HEK293 (cell line): Measurements from ENCODE around the gene FRY.

ENCODE experiments used
- HOXA7 ChIP-seq: sonication (generic); formaldehyde crosslinking; IDR thresholded peaks from 2 replicates; pipeline ENCODE4 v1.8.1; 2022; ENCODE audit warnings: missing genetic modification reagents, borderline replicate concordance
- IKZF3 ChIP-seq: fragments of 450-650 bp; IDR thresholded peaks from 2 replicates; pipeline ENCODE4 v1.5.0; 2018; ENCODE audit warnings: missing biosample characterization, mild to moderate bottlenecking, missing genetic modification characterization, moderate library complexity
- ZNF146 ChIP-seq: fragments of 450-650 bp; formaldehyde crosslinking; IDR thresholded peaks from 2 replicates; pipeline ENCODE4 v1.5.1; 2016; ENCODE audit warnings: missing biosample characterization, missing genetic modification characterization
- ZNF335 ChIP-seq: fragments of 450-650 bp; formaldehyde crosslinking; conservative IDR thresholded peaks from 2 replicates; pipeline ENCODE4 v1.5.1; 2016; ENCODE audit warnings: missing biosample characterization, missing genetic modification characterization
- ZNF664 ChIP-seq: fragments of 450-650 bp; formaldehyde crosslinking; IDR thresholded peaks from 2 replicates; pipeline ENCODE4 v1.5.1; 2016; ENCODE audit warnings: missing biosample characterization, missing genetic modification characterization
- TF ChIP-seq, protein P1 (sequence below): fragments of 450-650 bp; formaldehyde crosslinking; IDR thresholded peaks from 2 replicates; pipeline ENCODE4 v1.5.1; 2016; ENCODE audit warnings: missing biosample characterization, missing genetic modification characterization, low read depth
- TF ChIP-seq, protein P2 (sequence below): fragments of 450-650 bp; formaldehyde crosslinking; IDR thresholded peaks from 2 replicates; pipeline ENCODE4 v1.5.1; 2016; ENCODE audit warnings: missing biosample characterization, missing genetic modification characterization
- TF ChIP-seq, protein P3 (sequence below): fragments of 450-650 bp; formaldehyde crosslinking; IDR thresholded peaks from 2 replicates; pipeline ENCODE4 v1.5.1; 2016; ENCODE audit warnings: missing biosample characterization, missing genetic modification characterization
- TF ChIP-seq, protein P4 (sequence below): fragments of 450-650 bp; formaldehyde crosslinking; optimal IDR thresholded peaks from 2 replicates; pipeline ENCODE3; 2016; ENCODE audit warnings: missing biosample characterization, mild to moderate bottlenecking, missing genetic modification characterization
- TF ChIP-seq, protein P5 (sequence below): IDR thresholded peaks from 2 replicates; pipeline ENCODE4 v1.6.1; 2011; ENCODE audit warnings: mild to moderate bottlenecking, low read depth, low read length, borderline replicate concordance
- TF ChIP-seq, protein P6 (sequence below): fragments of 450-650 bp; formaldehyde crosslinking; IDR thresholded peaks from 2 replicates; pipeline ENCODE4 v1.5.1; 2017; ENCODE audit warnings: missing biosample characterization, missing genetic modification characterization
- TF ChIP-seq, protein P7 (sequence below): fragments of 450-650 bp; formaldehyde crosslinking; IDR thresholded peaks from 2 replicates; pipeline ENCODE4 v1.5.1; 2016; ENCODE audit warnings: missing biosample characterization, missing genetic modification characterization

DNA sequence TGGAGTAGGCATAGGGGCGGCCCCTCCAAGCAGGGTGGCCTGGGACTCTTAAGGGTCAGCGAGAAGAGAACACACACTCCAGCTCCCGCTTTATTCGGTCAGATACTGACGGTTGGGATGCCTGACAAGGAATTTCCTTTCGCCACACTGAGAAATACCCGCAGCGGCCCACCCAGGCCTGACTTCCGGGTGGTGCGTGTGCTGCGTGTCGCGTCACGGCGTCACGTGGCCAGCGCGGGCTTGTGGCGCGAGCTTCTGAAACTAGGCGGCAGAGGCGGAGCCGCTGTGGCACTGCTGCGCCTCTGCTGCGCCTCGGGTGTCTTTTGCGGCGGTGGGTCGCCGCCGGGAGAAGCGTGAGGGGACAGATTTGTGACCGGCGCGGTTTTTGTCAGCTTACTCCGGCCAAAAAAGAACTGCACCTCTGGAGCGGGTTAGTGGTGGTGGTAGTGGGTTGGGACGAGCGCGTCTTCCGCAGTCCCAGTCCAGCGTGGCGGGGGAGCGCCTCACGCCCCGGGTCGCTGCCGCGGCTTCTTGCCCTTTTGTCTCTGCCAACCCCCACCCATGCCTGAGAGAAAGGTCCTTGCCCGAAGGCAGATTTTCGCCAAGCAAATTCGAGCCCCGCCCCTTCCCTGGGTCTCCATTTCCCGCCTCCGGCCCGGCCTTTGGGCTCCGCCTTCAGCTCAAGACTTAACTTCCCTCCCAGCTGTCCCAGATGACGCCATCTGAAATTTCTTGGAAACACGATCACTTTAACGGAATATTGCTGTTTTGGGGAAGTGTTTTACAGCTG, 283.9 kb downstream of the FRY start, which contains the start of the genes BRCA2 and ZAR1L:
- TF ChIP-seq, protein P1, sequence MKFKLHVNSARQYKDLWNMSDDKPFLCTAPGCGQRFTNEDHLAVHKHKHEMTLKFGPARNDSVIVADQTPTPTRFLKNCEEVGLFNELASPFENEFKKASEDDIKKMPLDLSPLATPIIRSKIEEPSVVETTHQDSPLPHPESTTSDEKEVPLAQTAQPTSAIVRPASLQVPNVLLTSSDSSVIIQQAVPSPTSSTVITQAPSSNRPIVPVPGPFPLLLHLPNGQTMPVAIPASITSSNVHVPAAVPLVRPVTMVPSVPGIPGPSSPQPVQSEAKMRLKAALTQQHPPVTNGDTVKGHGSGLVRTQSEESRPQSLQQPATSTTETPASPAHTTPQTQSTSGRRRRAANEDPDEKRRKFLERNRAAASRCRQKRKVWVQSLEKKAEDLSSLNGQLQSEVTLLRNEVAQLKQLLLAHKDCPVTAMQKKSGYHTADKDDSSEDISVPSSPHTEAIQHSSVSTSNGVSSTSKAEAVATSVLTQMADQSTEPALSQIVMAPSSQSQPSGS (tag by site-specific recombination), result peak; percentile 77
- TF ChIP-seq, protein P2, sequence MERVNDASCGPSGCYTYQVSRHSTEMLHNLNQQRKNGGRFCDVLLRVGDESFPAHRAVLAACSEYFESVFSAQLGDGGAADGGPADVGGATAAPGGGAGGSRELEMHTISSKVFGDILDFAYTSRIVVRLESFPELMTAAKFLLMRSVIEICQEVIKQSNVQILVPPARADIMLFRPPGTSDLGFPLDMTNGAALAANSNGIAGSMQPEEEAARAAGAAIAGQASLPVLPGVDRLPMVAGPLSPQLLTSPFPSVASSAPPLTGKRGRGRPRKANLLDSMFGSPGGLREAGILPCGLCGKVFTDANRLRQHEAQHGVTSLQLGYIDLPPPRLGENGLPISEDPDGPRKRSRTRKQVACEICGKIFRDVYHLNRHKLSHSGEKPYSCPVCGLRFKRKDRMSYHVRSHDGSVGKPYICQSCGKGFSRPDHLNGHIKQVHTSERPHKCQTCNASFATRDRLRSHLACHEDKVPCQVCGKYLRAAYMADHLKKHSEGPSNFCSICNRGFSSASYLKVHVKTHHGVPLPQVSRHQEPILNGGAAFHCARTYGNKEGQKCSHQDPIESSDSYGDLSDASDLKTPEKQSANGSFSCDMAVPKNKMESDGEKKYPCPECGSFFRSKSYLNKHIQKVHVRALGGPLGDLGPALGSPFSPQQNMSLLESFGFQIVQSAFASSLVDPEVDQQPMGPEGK (tag by site-specific recombination), result peak; percentile 56
- TF ChIP-seq, protein P3, sequence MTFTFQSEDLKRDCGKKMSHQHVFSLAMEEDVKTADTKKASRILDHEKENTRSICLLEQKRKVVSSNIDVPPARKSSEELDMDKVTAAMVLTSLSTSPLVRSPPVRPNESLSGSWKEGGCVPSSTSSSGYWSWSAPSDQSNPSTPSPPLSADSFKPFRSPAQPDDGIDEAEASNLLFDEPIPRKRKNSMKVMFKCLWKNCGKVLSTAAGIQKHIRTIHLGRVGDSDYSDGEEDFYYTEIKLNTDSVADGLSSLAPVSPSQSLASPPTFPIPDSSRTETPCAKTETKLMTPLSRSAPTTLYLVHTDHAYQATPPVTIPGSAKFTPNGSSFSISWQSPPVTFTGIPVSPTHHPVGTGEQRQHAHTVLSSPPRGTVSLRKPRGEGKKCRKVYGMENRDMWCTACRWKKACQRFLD (tag by site-specific recombination), result no peak
- TF ChIP-seq ZNF664 (tag by site-specific recombination) (no peak), ZNF146 (tag by site-specific recombination) (0 out of 2 replicates have a peak, but pooled peaks have one; percentile 9), HOXA7 (CRISPR knock-in tag) (no peak), ZNF335 (peak; percentile 83), IKZF3 (tag by site-specific recombination) (peak; percentile 79)
- TF ChIP-seq, protein P4, sequence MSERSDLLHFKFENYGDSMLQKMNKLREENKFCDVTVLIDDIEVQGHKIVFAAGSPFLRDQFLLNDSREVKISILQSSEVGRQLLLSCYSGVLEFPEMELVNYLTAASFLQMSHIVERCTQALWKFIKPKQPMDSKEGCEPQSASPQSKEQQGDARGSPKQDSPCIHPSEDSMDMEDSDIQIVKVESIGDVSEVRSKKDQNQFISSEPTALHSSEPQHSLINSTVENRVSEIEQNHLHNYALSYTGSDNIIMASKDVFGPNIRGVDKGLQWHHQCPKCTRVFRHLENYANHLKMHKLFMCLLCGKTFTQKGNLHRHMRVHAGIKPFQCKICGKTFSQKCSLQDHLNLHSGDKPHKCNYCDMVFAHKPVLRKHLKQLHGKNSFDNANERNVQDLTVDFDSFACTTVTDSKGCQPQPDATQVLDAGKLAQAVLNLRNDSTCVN (tag by site-specific recombination), result peak; percentile 86
- TF ChIP-seq, protein P5, sequence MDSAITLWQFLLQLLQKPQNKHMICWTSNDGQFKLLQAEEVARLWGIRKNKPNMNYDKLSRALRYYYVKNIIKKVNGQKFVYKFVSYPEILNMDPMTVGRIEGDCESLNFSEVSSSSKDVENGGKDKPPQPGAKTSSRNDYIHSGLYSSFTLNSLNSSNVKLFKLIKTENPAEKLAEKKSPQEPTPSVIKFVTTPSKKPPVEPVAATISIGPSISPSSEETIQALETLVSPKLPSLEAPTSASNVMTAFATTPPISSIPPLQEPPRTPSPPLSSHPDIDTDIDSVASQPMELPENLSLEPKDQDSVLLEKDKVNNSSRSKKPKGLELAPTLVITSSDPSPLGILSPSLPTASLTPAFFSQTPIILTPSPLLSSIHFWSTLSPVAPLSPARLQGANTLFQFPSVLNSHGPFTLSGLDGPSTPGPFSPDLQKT, result no peak
- TF ChIP-seq, protein P6, sequence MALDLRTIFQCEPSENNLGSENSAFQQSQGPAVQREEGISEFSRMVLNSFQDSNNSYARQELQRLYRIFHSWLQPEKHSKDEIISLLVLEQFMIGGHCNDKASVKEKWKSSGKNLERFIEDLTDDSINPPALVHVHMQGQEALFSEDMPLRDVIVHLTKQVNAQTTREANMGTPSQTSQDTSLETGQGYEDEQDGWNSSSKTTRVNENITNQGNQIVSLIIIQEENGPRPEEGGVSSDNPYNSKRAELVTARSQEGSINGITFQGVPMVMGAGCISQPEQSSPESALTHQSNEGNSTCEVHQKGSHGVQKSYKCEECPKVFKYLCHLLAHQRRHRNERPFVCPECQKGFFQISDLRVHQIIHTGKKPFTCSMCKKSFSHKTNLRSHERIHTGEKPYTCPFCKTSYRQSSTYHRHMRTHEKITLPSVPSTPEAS (tag by site-specific recombination), result peak; percentile 17; the same call in 1 of the 2 replicates
- TF ChIP-seq, protein P7, sequence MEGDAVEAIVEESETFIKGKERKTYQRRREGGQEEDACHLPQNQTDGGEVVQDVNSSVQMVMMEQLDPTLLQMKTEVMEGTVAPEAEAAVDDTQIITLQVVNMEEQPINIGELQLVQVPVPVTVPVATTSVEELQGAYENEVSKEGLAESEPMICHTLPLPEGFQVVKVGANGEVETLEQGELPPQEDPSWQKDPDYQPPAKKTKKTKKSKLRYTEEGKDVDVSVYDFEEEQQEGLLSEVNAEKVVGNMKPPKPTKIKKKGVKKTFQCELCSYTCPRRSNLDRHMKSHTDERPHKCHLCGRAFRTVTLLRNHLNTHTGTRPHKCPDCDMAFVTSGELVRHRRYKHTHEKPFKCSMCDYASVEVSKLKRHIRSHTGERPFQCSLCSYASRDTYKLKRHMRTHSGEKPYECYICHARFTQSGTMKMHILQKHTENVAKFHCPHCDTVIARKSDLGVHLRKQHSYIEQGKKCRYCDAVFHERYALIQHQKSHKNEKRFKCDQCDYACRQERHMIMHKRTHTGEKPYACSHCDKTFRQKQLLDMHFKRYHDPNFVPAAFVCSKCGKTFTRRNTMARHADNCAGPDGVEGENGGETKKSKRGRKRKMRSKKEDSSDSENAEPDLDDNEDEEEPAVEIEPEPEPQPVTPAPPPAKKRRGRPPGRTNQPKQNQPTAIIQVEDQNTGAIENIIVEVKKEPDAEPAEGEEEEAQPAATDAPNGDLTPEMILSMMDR, result peak; percentile 15; the same call in 1 of the 2 replicates
